Fibroblast of the aortic adventitia (primary cell): ENCODE results near the gene PDE11A. TPM values are rescaled to one million over a fixed set of nuclear protein-coding genes. Genes with fewer than 3 reads are reported as not detected.
A peak's percentile ranks its signal among the peaks of the same experiment; 100 is the strongest.

Experiments used
- DNase-seq: peaks from one replicate; pipeline ENCODE4 v3.0.0-alpha.2; 2010; ENCODE audit warnings: low read depth
- H3K4me3 ChIP-seq: 2 replicates; pipeline ENCODE4 v1.5.1; 2011; ENCODE audit warnings: low read depth, mild to moderate bottlenecking, control low read depth, low read length, moderate library complexity
- total RNA-seq: library from RNA; depleted of rRNA; stranded (reverse); fragments of >200 nt; gene quantifications from 2 replicates; pipeline ENCODE4 v1.2.3, GENCODE V29; 2012; ENCODE audit warnings: low replicate concordance
- TF ChIP-seq, protein P1 (sequence below): IDR thresholded peaks from 2 replicates; pipeline ENCODE4 v1.5.1; 2011; ENCODE audit warnings: mild to moderate bottlenecking, low read length, control low read depth, inconsistent platforms; ENCODE audit not compliant: insufficient read depth

PDE11A gene
- total RNA-seq, 1 donor: not detected

- H3K4me3 ChIP-seq: no peak overlapping the region
- no peak for DNase-seq
- TF ChIP-seq, protein P1, sequence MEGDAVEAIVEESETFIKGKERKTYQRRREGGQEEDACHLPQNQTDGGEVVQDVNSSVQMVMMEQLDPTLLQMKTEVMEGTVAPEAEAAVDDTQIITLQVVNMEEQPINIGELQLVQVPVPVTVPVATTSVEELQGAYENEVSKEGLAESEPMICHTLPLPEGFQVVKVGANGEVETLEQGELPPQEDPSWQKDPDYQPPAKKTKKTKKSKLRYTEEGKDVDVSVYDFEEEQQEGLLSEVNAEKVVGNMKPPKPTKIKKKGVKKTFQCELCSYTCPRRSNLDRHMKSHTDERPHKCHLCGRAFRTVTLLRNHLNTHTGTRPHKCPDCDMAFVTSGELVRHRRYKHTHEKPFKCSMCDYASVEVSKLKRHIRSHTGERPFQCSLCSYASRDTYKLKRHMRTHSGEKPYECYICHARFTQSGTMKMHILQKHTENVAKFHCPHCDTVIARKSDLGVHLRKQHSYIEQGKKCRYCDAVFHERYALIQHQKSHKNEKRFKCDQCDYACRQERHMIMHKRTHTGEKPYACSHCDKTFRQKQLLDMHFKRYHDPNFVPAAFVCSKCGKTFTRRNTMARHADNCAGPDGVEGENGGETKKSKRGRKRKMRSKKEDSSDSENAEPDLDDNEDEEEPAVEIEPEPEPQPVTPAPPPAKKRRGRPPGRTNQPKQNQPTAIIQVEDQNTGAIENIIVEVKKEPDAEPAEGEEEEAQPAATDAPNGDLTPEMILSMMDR: no peak
These were observed 304.8 kb downstream of the PDE11A start for GRCh38 chr2:177767768-177768167.

- no peak for DNase-seq
These were observed 306.9 kb downstream of the PDE11A start for GRCh38 chr2:177765698-177766097.

GRCh38 chr2:177763531-177764265 is 308.9 kb downstream of the PDE11A start:
- peak; percentile 75 for DNase-seq
- H3K4me3 ChIP-seq: no peak overlapping the region
- TF ChIP-seq, protein P1: peak; percentile 81

More at GRCh38 chr2:177765698-177766097, 306.9 kb downstream of the PDE11A start:
- TF ChIP-seq, protein P1: no peak
- H3K4me3 ChIP-seq: no peak overlapping the region

GRCh38 chr2:177759443-177759842 is 313.1 kb downstream of the PDE11A start:
- no peak overlapping the region for H3K4me3 ChIP-seq
- TF ChIP-seq, protein P1: no peak
- peak; percentile 2 for DNase-seq

- no peak overlapping the region for H3K4me3 ChIP-seq
- TF ChIP-seq, protein P1: peak; percentile 54
- peak; percentile 66 for DNase-seq
These were observed 313.8 kb downstream of the PDE11A start for GRCh38 chr2:177758591-177759371.

DNA sequence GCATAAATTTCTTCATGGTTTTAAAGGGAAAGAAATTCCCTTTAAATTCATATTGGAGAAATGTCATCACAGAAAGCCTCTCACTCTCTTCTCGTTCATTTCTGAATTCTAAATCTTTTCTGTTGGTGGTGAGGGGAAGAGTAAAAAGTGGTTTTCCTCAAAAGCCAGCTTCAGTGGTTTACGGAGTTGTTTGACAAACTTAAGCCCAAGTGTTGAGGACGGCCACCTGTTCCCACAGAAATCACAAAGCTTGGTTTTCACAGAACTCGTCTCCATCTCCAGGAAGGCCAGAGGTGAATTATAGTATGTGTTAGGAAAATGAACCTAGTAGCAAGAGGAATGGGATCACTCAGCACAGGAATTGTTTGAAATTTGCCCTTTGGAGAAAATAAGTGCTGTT is 316.2 kb downstream of the PDE11A start:
- H3K4me3 ChIP-seq: no peak overlapping the region
- TF ChIP-seq, protein P1: no peak
- DNase-seq: no peak
